Inflammatory macrophage (primary cell): ENCODE measurements around the gene PAM16.
"Not testable (repeated sequence)": the region's sequence is repeated elsewhere in the genome, so short reads cannot be mapped to it uniquely, and the experiment has no call there.

Experiments used
- DNase-seq, 2 donors: peaks; one replicate each; pipeline ENCODE4 v3.0.0-alpha.2; 2020 to 2022
- total RNA-seq, 18 experiments: gene quantifications; one replicate each; lab custom pipeline; 2026; ENCODE audit warnings: mixed read lengths in 6 of 18, inconsistent platforms in 2 of 18; lab: John Stamatoyannopoulos, UW

Gene PAM16
- 0.29 to 4.5 (median 1.0) reads per million in 18 experiments for total RNA-seq

DNA sequence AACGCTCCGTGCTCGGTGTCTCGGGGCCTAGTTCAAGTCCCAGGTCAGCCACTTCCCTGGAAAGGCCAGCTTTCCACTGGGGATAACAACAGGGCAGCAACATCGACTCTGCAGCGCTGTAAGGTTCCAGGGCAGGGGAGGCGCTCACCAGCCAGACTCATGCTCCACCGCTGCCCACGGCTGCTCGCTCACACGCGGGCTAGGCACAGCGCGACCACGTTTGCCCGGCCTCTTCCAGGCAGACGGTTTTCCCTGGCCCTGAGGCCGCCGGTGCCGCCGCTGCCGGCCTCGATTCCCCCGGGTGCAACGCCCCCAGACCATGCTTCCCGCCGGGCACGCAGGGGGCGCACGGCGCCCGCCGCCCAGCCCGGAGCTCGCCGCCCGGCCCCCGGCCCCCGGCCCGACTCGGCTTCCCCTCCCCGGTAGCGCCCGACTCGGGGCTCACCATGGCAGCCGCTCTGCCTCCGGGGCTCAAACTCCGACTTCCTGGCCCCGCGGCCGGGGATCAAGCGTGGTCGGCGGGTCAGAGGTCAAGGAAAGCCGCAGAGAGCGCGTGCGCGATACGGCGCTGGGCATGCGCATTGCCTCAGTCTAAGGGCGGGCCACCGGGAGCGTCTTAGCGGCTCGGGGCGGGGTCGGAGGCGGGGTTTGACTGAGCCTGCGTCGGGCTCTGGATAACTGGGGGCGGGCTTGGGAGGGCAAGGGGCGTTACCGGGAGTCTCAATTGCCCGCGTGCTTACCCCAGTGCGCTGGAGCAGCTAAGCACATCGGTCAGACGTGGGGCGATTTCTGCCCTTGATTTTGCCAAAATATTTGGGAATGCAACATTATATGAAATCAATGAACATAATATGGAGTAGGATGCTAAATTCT, at the start of gene PAM16:
Gene PAM16 (minus strand): TSS at position 535 of the 873 bp plus-strand sequence. CDS start 87 bp downstream, at position 448.
- DNase-seq, result peak; percentile 97

DNA sequence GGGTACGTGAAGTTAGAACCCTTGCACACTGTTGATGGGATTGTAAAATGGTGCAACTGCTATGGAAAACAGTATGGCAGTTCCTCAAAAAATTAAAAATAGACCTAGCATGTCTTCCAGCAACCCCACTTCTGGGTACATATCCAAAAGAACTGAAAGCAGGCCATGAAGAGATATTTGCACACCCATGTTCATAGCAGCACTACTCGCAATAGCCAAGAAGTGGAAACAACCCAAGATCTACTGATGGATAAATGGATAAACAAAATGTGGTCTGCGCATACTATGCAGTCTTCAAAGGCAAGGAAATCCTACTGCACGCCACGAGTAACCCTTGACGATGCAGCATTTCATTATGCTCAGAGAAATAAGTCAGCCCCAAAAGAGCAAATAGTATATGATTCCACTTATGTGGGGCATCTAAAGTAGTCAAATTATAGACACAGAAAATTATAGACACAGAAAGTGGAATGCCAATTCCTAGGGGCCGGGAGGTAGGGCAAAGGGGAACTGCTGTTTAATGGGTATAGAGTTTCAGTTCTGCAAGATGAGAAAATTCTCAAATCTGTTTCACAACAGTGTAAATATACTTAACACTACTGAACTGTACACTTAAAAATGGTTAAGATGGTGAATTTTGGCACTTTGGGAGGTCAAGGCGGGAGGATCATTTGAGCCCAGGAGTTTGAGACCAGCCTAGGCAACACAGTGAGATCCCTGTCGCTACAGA, 48.0 kb upstream of the PAM16 start:
- peak; percentile 29 to 52 for DNase-seq

DNA sequence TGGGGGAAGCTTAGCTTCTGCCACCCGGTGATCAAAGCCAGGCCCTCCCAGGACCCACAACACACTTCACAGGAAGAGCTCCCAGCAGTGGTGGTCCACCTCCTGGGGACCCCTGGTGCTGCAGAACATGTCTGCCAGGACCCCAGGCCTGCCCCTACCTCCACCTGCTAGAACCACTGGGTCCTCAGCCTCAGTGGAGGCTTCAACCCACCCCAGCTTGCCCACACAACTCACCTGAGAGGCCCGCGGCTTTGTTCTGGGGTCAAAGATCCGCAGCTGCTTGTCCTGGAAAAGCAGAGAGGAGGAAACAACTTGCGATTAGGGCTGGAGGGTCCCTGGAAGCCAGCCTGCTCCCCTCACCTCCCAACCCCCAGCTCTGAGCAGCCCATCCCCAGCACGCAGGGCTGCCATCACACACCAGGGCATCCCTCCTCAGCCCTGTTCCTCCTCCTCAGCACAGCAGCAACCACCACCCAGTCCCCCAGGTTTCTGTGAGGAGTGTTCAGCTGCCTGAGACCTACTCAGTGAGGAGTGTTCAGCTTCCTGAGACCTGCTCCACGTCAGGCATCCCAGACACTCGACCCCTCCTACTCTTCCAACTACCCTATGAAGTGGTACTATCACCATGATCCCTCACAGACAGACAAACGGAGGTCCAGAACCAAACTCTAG, 44.1 kb upstream of the PAM16 start:
- DNase-seq, result no peak

DNA sequence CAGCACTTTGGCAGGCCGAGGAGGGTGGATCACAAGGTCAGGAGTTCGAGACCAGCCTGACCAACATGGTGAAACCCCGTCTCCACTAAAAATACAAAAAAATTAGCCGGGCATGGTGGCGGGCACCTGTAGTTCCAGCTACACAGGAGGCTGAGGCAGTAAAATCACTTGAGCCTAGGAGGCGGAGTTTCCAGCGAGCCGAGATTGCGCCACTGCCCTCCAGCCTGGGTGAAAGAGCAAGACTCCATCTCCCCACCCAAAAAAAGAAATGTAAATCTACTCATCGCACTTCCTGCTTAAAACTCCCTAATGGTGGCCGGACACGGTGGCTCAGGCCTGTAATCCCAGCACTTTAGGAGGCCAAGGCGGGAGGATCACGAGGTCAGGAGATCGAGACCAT, 42.7 kb upstream of the PAM16 start:
- DNase-seq, result not testable (repeated sequence)

DNA sequence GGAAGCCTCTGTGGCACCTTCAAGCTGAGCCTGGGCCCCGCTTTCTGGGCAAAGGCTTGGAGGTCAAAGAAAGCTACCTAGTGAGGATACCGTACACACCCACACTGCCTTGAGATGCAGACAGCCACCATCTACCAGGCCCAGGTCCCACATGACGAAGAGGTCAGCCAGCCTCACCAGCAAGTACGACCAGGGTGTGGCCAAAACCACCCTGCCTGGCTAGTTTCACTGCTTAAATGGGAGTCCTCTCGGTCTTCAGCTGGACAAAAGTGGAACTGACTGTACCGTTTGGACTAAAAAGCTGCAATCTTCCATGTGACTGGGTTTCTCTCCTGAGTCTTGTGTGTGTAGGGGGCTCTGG, 42.1 kb upstream of the PAM16 start:
- DNase-seq, result peak; percentile 7 to 8

DNA sequence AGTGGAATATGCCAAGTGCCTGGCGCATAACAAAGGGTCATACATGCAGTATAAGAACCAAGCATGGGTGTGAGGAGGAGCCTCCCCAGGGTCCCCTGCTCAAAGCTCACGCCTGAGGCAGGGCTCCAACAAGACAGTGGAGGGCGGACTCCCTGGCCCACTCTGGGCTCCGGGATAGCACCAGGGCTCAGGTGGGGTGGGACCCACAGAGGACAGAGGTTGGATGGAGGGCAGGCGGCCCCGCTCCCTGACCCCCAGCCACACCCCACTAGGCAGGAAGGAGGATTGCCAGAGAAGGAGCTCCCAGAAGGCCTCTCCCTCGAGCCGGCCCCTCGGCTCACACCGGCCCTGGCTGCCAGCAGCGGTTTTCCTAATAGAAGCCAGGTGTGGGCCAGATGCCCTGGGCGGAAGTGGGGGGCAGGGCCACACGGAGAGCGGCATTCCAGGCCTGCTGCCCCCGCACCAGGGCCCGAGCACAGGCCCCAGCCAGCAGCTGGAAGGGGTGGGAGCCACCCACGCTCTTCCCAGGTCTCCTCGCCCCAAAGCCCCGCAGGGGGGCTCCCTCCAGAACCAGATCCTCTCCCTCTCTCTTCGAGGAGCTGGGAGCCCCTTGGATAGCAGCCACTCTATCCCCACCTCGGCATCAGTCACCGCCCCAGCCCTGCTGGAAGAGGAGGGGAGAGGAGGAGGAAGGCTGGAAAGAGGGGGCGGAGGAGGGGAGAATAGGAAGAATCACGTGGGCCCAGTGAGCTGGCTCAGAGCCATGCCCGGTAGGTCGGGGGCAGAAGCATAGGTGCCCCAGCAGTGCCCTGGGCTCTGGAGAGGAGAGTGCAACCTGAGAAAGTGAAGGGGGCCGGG, 41.5 kb upstream of the PAM16 start:
- DNase-seq, result no peak

DNA sequence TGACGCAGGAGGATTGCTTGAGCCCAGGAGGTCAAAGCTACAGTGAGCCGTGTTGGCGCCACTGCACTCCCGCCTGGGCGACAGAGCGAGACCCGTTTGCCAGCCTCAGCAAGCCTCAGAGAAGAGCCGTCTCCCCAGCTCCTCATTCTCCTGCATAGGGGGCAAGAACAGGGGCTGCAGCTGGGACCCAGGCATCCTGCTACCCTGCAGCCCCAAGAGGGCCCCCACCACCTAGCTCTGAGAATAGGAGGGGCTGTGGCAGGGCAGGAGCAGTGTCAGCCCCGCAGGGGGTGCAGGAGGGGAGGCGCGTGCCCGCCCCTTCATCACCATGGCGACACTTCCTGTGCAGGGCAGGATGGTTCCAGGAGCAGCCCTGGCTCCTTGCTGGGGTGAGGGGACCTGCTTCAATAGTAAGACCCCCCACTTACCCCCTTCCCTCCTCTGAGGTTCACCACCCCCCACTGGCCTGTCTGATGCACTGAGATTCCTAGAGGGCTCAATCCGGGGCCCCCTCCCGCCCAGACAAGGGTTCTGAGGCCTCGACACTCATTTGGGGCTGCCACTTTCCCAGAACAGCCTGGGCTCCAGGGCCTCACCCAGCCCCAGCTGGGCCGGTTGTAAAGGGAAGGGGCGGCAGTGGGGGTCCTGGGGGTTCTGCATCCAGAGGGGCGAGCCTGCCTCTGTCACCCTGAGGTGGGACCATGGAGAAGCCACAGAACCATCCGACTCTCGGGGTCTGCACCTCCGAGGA, 40.7 kb upstream of the PAM16 start:
- no peak for DNase-seq

DNA sequence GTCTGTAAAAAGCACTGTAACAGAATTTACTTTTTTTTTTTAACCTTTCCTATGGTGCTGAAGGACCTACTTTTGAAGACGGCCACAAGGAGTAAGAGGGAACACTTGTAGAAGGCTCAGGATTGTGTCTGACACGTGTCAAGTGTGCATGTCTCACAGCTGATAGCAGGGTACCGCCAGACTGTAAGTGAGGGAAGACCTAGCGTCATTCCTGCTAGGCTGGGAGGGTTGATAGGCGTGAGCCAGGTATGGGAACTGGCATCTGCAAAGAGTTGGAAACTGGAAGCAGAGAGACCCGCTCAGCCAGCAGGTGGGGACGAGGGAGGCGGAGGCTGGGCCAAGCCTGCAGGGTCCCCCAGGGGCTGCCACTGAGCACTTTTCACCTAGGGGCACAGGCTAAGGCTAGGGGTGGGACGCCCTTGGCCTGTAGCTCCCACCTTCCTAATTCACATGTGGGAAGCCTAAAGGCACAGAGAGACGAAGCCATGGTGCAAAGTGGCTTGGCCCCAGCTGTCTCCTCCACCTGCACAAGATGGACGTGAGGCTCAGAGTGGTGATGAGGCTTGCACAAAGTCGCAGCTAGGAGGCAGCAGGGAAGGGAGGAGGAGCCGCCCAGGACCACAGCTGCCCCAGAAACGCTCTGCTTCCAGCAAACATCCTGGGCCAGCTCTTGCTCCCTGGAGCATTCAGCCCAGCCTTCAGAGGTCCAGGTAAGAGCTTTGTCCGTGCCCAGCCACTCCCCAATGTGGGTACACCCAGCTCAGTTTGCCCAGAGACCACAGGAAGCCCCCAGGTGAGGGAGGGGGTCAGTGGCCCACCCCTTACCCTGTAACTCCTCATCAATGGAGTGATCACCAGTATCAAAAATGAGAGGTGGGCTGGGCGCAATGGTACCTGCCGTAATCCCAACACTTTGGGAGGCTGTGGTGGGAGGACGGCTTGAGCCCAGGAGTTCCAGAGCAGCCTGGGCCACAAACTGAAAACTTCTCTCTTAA, 39.4 kb upstream of the PAM16 start:
- DNase-seq, result no peak

DNA sequence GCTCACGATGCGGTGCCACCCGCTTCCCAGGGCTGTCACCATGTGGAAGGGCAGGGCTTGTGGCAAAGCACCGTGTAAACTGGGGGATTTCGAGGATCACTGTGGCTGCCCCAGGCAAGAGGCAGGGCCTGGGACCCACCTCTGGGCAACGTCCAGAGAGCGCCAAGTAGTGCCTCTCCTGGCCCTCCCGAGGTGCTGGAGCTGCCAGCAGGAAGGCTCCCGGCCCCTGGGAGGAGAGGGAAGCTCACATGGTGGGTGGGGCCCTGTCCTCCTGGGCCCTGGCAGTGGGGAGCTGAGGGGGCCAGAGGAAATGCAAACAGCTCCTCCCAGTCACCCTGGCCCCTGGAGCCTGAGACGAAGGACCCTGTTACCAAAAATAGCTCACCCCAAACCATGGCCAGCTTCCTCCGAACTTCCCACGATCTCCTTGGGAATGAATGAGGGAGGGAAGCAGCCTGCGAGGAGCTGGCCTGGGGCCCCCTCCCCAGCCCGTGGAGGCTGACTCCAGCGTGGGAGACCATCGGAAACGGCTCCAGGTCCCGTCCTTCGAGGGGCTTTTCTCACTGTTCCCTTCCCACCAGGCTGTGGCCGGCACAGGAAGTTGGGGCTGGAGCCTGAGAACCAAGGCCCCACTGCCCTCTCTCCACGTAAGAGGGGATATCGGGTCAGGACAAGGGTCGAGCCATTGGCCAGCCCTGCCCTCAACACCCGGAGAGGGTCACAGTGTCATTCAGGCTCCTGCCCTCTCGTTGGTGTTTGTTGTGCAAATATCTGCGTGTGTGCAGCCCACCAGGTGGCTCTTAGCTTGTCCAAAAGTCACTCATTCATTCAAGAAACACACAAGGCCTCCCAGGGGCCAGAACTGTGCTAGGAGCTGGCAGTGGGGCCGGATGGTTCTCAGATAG, 38.2 kb upstream of the PAM16 start:
- DNase-seq, result no peak

DNA sequence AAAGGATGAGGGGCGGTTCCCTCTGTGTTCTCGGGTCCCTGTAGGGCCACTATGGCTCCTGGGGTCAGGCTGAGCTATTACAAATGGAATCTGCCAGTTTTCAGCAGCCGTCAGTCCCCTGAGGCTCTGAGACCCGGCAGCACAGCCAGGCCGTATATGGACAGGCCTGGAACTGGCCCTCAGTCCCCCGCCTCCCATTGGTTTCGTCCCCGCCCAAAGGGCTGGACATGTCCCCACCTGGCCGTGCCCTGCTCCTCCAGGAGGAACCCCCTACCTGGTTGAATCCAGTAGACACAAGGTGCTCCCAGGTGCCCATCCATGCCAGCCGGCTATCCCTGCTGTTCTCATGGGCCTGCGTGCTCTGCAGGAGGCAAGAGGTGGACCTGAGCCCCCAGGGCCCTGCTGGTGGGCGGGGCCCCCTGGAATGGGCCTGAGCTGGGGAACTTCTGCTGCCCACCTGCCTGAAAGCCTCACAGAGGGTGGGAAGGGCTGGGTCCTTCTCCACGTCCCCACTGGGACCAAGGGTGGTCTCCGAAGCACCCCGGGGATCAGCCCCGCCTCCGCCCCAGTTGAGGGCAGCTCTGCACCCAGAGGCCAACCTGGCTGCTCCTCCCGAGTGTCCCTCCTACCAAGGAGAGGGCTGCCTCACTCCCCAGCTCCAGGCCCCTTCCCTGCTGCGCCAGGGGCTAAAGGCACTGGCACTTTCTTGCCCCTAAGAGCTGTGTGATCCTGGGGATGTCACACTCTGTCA, 37.3 kb upstream of the PAM16 start:
- DNase-seq, result no peak

DNA sequence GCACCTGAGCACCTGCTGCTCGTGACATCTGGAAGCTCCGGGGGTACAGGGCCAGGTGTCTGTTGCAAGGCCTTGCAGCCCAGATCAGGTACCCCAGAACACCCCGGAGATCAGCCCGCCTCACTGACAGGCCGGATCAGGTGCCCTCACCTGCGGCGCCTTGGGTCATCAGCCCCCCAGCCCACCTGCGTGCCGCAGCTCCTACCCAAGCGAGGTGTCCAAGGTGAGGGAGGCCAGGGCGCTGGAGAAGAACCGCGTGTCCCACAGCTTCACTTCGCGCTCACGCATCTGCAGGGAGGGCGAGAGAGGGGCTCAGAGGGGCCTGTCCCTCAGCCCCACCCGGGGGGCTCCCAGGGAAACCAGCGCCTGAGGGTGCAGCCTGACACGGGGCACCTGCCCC, 36.7 kb upstream of the PAM16 start:
- no peak for DNase-seq

DNA sequence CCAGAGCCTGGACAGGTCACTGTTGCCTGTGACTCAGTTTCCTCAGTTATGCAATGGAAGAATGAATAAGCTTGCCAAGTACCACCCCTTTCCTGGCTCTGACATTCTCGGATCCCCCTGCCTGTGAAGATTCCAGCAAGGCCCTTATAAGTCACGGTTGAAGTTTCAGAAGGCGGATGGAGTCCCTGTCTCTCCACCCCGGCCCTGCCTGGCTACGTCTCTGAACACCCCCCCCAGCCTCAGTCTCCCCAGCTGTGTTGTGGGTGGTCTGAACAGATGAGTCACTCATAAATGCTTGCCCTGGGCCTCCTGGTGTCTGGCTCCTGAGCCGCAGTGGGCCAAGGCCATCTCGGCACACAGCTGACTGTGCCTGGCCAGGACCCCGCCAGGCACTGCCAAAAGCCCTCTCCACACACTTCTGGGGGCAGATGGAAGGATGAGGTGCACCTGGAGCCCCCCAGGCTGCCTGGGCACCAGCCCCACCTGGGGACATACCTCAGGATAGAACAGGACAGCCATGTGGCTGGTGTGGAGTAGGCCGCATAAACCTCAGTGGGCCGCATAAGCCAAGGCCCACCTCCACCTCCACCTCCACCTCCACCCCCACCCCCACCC, 35.9 kb upstream of the PAM16 start:
- no peak for DNase-seq

DNA sequence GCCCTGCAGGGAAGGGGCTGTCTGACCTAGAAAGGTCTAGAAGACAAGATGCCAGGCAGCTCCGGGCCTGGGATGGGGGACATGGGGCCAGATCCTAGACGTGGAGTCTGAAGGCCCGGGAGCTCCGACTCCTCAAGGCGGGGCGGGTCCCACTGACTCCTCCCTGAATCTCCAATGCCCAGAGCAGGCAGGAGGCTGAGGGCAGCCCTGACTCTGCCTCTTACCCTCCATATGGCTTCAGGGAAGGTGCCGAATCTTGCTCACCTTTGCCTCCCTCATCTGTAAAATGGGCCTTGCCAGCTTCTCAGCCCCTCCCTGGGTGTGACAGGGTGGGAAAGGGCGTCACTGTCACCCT, 35.3 kb upstream of the PAM16 start:
- no peak for DNase-seq

DNA sequence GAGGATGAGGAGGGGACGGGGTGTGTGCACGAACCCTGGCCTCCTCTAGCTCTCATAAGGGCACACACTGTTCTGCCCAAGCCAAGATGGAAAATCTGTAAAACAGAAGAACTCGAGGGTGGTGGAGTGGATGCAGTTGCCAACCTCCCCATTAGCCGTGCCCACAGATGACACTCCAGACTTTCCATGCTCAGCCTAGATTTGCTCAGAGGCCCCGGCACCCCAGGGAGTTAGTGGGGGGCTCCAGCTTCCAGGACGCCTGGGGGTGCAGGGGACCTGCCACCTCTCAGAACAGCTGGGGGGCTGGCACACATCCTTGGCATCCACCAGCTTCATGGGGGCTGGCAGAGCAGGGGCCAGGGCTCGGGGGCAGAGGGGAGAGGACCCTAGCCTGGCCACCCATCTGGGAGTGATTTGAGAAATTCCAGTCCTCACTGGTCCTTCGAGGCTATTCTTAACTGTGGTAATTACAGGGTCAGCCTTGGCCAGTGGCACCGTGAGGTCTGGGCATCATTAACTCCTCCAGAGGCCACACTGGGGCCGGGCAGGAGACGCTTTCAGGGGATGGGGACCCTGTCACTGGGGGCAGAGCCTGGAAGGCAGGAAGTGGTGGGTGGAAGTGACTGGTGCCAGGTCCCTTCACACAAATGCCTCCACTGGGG, 34.8 kb upstream of the PAM16 start:
- DNase-seq, result no peak

DNA sequence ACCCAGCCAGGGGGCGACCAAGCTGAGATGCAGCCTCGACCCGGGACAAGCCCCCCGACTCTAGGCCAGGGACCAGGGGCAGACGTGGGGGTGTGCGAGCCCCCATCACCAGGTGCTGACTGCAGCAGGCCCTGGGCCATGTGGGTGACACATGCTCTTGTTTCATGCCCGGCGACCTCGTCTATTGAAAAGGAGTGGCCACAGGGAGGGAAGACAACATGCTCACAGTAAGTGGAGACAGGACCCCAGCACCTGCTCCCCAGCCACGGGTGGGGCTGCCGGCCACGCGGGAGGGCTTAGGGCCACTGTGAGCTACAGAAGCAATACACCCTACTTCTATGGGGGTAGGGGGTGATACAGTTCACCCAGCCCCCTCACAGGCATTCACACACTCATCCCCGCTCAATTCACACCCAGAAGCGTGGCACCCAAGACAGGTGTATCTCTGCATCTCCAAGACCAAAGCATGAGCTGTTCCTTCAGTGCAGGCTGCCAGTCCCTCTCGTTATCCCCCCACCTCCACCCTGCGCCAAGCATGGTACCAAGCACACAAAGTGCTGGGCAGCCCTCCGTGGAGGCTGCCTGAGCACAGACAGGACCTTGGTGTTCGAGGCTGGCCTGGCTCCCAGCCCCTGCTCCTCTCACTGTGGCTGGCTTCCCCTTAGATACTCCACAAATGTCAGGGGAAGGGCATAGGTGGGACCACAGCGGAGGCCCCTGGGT, 34.1 kb upstream of the PAM16 start:
- DNase-seq, result no peak

DNA sequence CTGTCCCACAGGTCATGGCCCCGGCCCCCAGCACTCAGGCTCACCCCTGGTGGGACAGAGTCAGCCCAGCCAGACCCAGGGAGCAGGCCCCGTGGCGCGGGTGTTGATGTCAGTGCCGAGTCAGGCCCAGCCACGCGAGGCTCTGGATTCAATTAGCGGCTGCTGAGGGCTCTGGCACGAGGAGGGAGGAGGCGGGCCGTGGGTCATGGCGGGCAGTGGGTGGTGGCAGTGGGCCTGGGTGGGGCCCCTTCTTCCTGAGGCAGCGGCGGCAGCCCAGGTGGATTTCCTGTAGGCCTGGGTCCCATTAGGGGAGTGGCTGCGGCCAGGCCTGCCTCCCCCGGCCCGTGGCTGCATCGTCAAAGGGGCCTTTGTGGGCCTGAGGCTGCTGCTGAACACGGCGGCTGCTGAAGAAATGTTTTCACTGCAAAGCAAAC, 33.4 kb upstream of the PAM16 start:
- no peak for DNase-seq
